ENCODE measurements around the gene GPR61. TPM values are rescaled to one million over a fixed set of nuclear protein-coding genes. Genes with fewer than 3 reads are reported as not detected.

Gene GPR61
- polyA plus RNA-seq, 1 donor (not counting 4 experiments of a cell fraction or from before 2014, with no cell fraction given), result not detected

DNA sequence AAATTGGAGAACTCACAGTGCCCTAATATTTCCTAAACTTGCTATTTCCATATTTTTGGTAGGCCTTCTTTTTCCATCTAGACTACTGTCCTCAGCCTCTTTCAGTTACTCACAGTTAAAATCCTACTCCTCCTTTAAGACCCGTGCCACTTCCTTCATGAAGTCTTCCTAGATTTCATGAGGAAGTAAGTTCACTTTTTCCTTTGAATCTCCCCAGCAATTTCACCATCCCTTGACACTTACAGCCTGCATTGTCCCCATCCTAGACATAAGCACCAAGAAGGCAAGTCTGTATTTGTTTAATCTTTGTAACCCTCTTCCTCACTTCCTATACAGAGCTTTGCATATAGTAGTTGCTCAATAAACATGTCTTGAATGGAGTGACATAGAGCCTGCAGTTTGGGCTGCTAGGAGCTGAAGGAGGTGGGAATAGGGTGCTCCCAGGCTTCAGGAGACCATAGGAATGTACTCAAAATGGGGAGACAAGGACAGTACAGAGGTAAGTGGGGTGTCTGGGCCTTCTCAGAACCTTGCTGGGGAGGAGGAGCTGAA, 5.3 kb upstream of the GPR61 start:
- dilution Hi-C loops (cut with MboI; ENCODE audit: extremely low pct_ligation_motif_present, low sequenced_read_pairs), result no loop called here
- Histone ChIP-seq H4K20me1 (ENCODE audit: control insufficient read depth, extremely low read depth, insufficient read depth, low read length) (no peaks in the 10 kb centered on the region), H3K4me1 (ENCODE audit: control insufficient read depth, extremely low read depth, insufficient read depth, low read length) (peaks cover 6% of the 10 kb centered on the region), H3K27me3 (ENCODE audit: control insufficient read depth, extremely low read depth, insufficient read depth, low read length) (no peaks in the 10 kb centered on the region), H3K27ac (ENCODE audit: control insufficient read depth, insufficient read depth, low read length) (no peak overlapping the region), H3K9me3 (ENCODE audit: control insufficient read depth, low read depth, low read length) (no peaks in the 10 kb centered on the region), H3K36me3 (ENCODE audit: control insufficient read depth in 2 of 2, extremely low read depth in 1 of 2, insufficient read depth in 2 of 2, low read length in 2 of 2) (no peaks in the 10 kb centered on the region), H3K9ac (ENCODE audit: control insufficient read depth, extremely low read depth, insufficient read depth, low read length) (no peak overlapping the region), H3K4me2 (ENCODE audit: control insufficient read depth, extremely low read depth, insufficient read depth, low read depth, low read length) (no peak overlapping the region), H2AFZ (ENCODE audit: control insufficient read depth, low read length) (no peak overlapping the region), H3K4me3 (ENCODE audit: control insufficient read depth in 2 of 3, extremely low read depth in 1 of 3, insufficient read depth in 2 of 3, low read depth in 1 of 3, low read length in 3 of 3) (no peak overlapping the region), H3K79me2 (ENCODE audit: control insufficient read depth, insufficient read depth, low read length) (no peaks in the 10 kb centered on the region), H3K9me1 (ENCODE audit: control insufficient read depth, extremely low read depth, insufficient read depth, low read length) (no peaks in the 10 kb centered on the region)
- DNase-seq (ENCODE audit: low read depth, low spot score), result no peak
- FAIRE-seq, result no peak
- TF ChIP-seq EZH2 (IDR thresholded peaks at IDR 0.05; ENCODE audit: low read length) (no peak), CTCF (optimal IDR thresholded peaks at IDR 0.05 in 1 of 3, IDR thresholded peaks at IDR 0.05 in 1 of 3, conservative IDR thresholded peaks at IDR 0.05 in 1 of 3; ENCODE audit: extremely low read depth in 1 of 3, insufficient read depth in 2 of 3, low read length in 3 of 3) (no peak)

DNA sequence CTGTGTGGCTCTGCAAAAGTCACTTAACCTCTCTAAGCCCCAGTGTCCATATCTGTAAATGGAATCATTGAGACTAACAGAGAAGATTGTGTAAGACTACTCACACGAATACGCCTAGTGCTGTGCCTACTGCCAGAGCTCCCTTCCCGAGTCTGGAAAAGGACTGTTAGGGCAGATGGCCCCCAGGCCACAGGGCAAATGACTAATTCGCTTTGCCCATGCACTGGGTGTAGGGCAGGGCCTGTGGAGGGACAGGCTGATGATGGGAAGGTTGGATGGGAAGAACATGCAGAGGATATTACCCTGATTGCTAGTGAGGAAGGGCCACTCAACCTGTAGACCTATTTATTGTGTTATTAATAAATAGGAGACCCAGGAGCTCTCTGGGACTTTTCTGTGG, 4.2 kb upstream of the GPR61 start:
- Histone ChIP-seq H3K27ac (ENCODE audit: control insufficient read depth, insufficient read depth, low read length) (no peak overlapping the region), H3K4me1 (ENCODE audit: control insufficient read depth, extremely low read depth, insufficient read depth, low read length) (peaks cover 6% of the 10 kb centered on the region), H3K9me1 (ENCODE audit: control insufficient read depth, extremely low read depth, insufficient read depth, low read length) (no peaks in the 10 kb centered on the region), H3K27me3 (ENCODE audit: control insufficient read depth, extremely low read depth, insufficient read depth, low read length) (no peaks in the 10 kb centered on the region), H3K36me3 (ENCODE audit: control insufficient read depth in 2 of 2, extremely low read depth in 1 of 2, insufficient read depth in 2 of 2, low read length in 2 of 2) (no peaks in the 10 kb centered on the region), H3K9ac (ENCODE audit: control insufficient read depth, extremely low read depth, insufficient read depth, low read length) (no peak overlapping the region), H4K20me1 (ENCODE audit: control insufficient read depth, extremely low read depth, insufficient read depth, low read length) (no peaks in the 10 kb centered on the region), H3K4me2 (ENCODE audit: control insufficient read depth, extremely low read depth, insufficient read depth, low read depth, low read length) (no peak overlapping the region), H3K4me3 (ENCODE audit: control insufficient read depth in 2 of 3, extremely low read depth in 1 of 3, insufficient read depth in 2 of 3, low read depth in 1 of 3, low read length in 3 of 3) (no peak overlapping the region), H3K9me3 (ENCODE audit: control insufficient read depth, low read depth, low read length) (no peaks in the 10 kb centered on the region), H3K79me2 (ENCODE audit: control insufficient read depth, insufficient read depth, low read length) (no peaks in the 10 kb centered on the region), H2AFZ (ENCODE audit: control insufficient read depth, low read length) (no peak overlapping the region)
- TF ChIP-seq CTCF (optimal IDR thresholded peaks at IDR 0.05 in 1 of 3, IDR thresholded peaks at IDR 0.05 in 1 of 3, conservative IDR thresholded peaks at IDR 0.05 in 1 of 3; ENCODE audit: extremely low read depth in 1 of 3, insufficient read depth in 2 of 3, low read length in 3 of 3) (no peak), EZH2 (IDR thresholded peaks at IDR 0.05; ENCODE audit: low read length) (no peak)
- dilution Hi-C loops (cut with MboI; ENCODE audit: extremely low pct_ligation_motif_present, low sequenced_read_pairs), result no loop called here
- DNase-seq (ENCODE audit: low read depth, low spot score) (no peak), FAIRE-seq (no peak)

Measured in keratinocyte (primary cell).